Upper lobe of left lung (tissue), 4 donors: ENCODE results near the gene GNB1L.

Experiments
- CTCF ChIP-seq, 6 experiments: fragments of 450-650 bp in 4 of 6; fragments of 200-600 bp in 2 of 6; sonication (generic) in 2 of 6; IDR thresholded peaks; one replicate each; pipeline ENCODE4 v1.5.1; 2016 to 2019; ENCODE audit warnings: antibody characterized with exemption in 6 of 6
- POLR2A ChIP-seq, 4 donors: fragments of 450-650 bp; IDR thresholded peaks; one replicate each; pipeline ENCODE4 v1.5.1; 2016 to 2017; ENCODE audit warnings: antibody characterized with exemption in 4 of 4, mild to moderate bottlenecking in 2 of 4
- POLR2AphosphoS5 ChIP-seq, 2 donors: sonication (generic); formaldehyde crosslinking; IDR thresholded peaks; one replicate each; pipeline ENCODE4 v1.5.1; 2017; ENCODE audit warnings: antibody characterized with exemption in 2 of 2

- TF ChIP-seq CTCF (IDR thresholded peaks at IDR 0.05) (peak in 5 of 6 experiments; percentile 11 to 67 (median 42)), POLR2A (IDR thresholded peaks at IDR 0.05) (peak in 3 of 4 donors; percentile 91 to 98 (median 98)), POLR2AphosphoS5 (IDR thresholded peaks at IDR 0.05) (peak; percentile 93 to 96)
Measured at GRCh38 chr22:19854778-19855503, at the start of gene GNB1L, which contains the start of gene RTL10.
